DOHH2 (cell line): ENCODE results near the gene ANKRD55.
"Not testable (repeated sequence)": the region's sequence is repeated elsewhere in the genome, so short reads cannot be mapped to it uniquely, and the experiment has no call there.

Experiments
- H3F3A ChIP-seq: fragments of 200-600 bp; sonication (generic), shearing (Covaris generic); 2 replicates; pipeline ENCODE4 v1.6.0; 2016; ENCODE audit warnings: antibody characterized with exemption, mild to moderate bottlenecking; ENCODE audit not compliant: control insufficient read depth, insufficient read depth
- H3K27ac ChIP-seq: fragments of 200-600 bp; sonication (generic); 2 replicates; pipeline ENCODE4 v1.5.1; 2014; ENCODE audit warnings: low read depth, mild to moderate bottlenecking, low read length, moderate library complexity
- H3K27me3 ChIP-seq: fragments of 200-600 bp; sonication (generic); 2 replicates; pipeline ENCODE4 v1.6.1; 2014; ENCODE audit warnings: mild to moderate bottlenecking, low read length, mixed read lengths; ENCODE audit not compliant: control insufficient read depth
- H3K36me3 ChIP-seq: fragments of 200-600 bp; sonication (generic); 2 replicates; pipeline ENCODE4 v1.6.1; 2014; ENCODE audit warnings: mild to moderate bottlenecking, low read length, moderate library complexity, mixed read lengths; ENCODE audit not compliant: control insufficient read depth
- H3K4me1 ChIP-seq: fragments of 200-600 bp; sonication (generic); 2 replicates; pipeline ENCODE4 v1.6.1; 2014; ENCODE audit warnings: mild to moderate bottlenecking, low read length, mixed read lengths; ENCODE audit not compliant: control insufficient read depth
- H3K4me2 ChIP-seq: fragments of 200-600 bp; sonication (generic); 2 replicates; pipeline ENCODE4 v1.6.0; 2014; ENCODE audit warnings: mild to moderate bottlenecking, low read length, moderate library complexity
- H3K4me3 ChIP-seq: fragments of 200-600 bp; sonication (generic); 2 replicates; pipeline ENCODE4 v1.5.1; 2014; ENCODE audit warnings: mild to moderate bottlenecking, low read length, mixed read lengths
- H3K79me2 ChIP-seq: fragments of 200-600 bp; sonication (generic); 2 replicates; pipeline ENCODE4 v1.6.1; 2014; ENCODE audit warnings: mild to moderate bottlenecking, low read length, mixed read lengths; ENCODE audit not compliant: control insufficient read depth
- H3K9me2 ChIP-seq: fragments of 200-600 bp; sonication (generic); replicated peaks from 2 replicates; pipeline ENCODE4 v1.6.1; 2014; ENCODE audit warnings: mild to moderate bottlenecking, low read length, mixed read lengths; ENCODE audit not compliant: control insufficient read depth
- H3K9me3 ChIP-seq: fragments of 200-600 bp; sonication (generic); 2 replicates; pipeline ENCODE4 v1.6.1; 2014; ENCODE audit warnings: antibody characterized with exemption, low read length, mixed read lengths; ENCODE audit not compliant: control insufficient read depth, insufficient read depth
- H4K20me1 ChIP-seq: fragments of 200-600 bp; sonication (generic); 2 replicates; pipeline ENCODE4 v1.6.0; 2014; ENCODE audit warnings: low read depth, mild to moderate bottlenecking, antibody characterized with exemption, low read length, moderate library complexity; ENCODE audit not compliant: control insufficient read depth, insufficient read depth
- CTCF ChIP-seq: fragments of 200-600 bp; sonication (generic); IDR thresholded peaks from one replicate; pipeline ENCODE4 v1.5.1; 2014; ENCODE audit warnings: antibody characterized with exemption, mild to moderate bottlenecking, low read depth, low read length; ENCODE audit not compliant: poor library complexity, severe bottlenecking
- EZH2phosphoT487 ChIP-seq: fragments of 200-600 bp; sonication (generic); IDR thresholded peaks from 2 replicates; pipeline ENCODE4 v1.6.1; 2017; ENCODE audit warnings: borderline replicate concordance, mild to moderate bottlenecking, antibody characterized with exemption, low read length, moderate library complexity, mixed read lengths

Gene ANKRD55

GRCh38 chr5:56230576-56230975 lies 2.6 kb downstream of the ANKRD55 start:
- no peaks in the 10 kb centered on the region for H4K20me1 ChIP-seq
- H3K4me3 ChIP-seq = no peak overlapping the region
- H3K9me3 ChIP-seq = no peaks in the 10 kb centered on the region
- peaks cover 12% of the 10 kb centered on the region for H3K27me3 ChIP-seq
- no peaks in the 10 kb centered on the region for H3K9me2 ChIP-seq
- no peaks in the 10 kb centered on the region for H3K4me1 ChIP-seq
- H3K27ac ChIP-seq = no peak overlapping the region
- H3K36me3 ChIP-seq = no peaks in the 10 kb centered on the region
- H3K4me2 ChIP-seq = no peak overlapping the region
- TF ChIP-seq EZH2phosphoT487 (no peak), CTCF (no peak)
- H3F3A ChIP-seq = no peaks in the 10 kb centered on the region
- no peaks in the 10 kb centered on the region for H3K79me2 ChIP-seq

GRCh38 chr5:56229111-56229510 lies 4.0 kb downstream of the ANKRD55 start:
- Histone ChIP-seq H3K4me1 (no peaks in the 10 kb centered on the region), H3K27me3 (peaks cover 5% of the 10 kb centered on the region), H3K36me3 (no peaks in the 10 kb centered on the region), H3K4me3 (no peak overlapping the region), H3K9me2 (no peaks in the 10 kb centered on the region), H3K9me3 (no peaks in the 10 kb centered on the region), H3K4me2 (no peak overlapping the region), H3K27ac (no peak overlapping the region), H4K20me1 (no peaks in the 10 kb centered on the region), H3K79me2 (no peaks in the 10 kb centered on the region), H3F3A (no peaks in the 10 kb centered on the region)
- TF ChIP-seq EZH2phosphoT487 = no peak
- no peak for TF ChIP-seq CTCF

- Histone ChIP-seq H3K4me2 (no peak overlapping the region), H3K36me3 (no peaks in the 10 kb centered on the region), H3K9me3 (no peaks in the 10 kb centered on the region), H3K9me2 (no peaks in the 10 kb centered on the region), H3K4me1 (no peaks in the 10 kb centered on the region), H3K4me3 (no peak overlapping the region), H3K79me2 (no peaks in the 10 kb centered on the region), H4K20me1 (no peaks in the 10 kb centered on the region), H3F3A (no peaks in the 10 kb centered on the region), H3K27ac (no peak overlapping the region), H3K27me3 (peaks cover 4% of the 10 kb centered on the region; the same call in 1 of the 2 replicates)
- no peak for TF ChIP-seq CTCF
- TF ChIP-seq EZH2phosphoT487 = no peak
These were observed 4.5 kb downstream of the ANKRD55 start for GRCh38 chr5:56228631-56229030.

GRCh38 chr5:56227691-56228090 lies 5.4 kb downstream of the ANKRD55 start:
- TF ChIP-seq EZH2phosphoT487 (no peak), CTCF (no peak)
- no peaks in the 10 kb centered on the region for H4K20me1 ChIP-seq
- H3K4me1 ChIP-seq = no peaks in the 10 kb centered on the region
- H3K79me2 ChIP-seq = no peaks in the 10 kb centered on the region
- no peaks in the 10 kb centered on the region for H3K9me2 ChIP-seq
- H3K36me3 ChIP-seq = no peaks in the 10 kb centered on the region
- no peak overlapping the region for H3K4me3 ChIP-seq
- H3F3A ChIP-seq = no peaks in the 10 kb centered on the region
- no peaks in the 10 kb centered on the region for H3K9me3 ChIP-seq
- H3K4me2 ChIP-seq = no peak overlapping the region
- H3K27me3 ChIP-seq = no peaks in the 10 kb centered on the region
- no peak overlapping the region for H3K27ac ChIP-seq

- H3K4me1 ChIP-seq, H3K9me2 ChIP-seq, H3F3A ChIP-seq, H4K20me1 ChIP-seq, H3K4me3 ChIP-seq, H3K27ac ChIP-seq, H3K79me2 ChIP-seq, H3K4me2 ChIP-seq, H3K9me3 ChIP-seq, H3K36me3 ChIP-seq, H3K27me3 ChIP-seq: not testable (repeated sequence)
These were observed 9.8 kb downstream of the ANKRD55 start for GRCh38 chr5:56223298-56223697.
